ENCODE results near the gene SPRR5.

DNA sequence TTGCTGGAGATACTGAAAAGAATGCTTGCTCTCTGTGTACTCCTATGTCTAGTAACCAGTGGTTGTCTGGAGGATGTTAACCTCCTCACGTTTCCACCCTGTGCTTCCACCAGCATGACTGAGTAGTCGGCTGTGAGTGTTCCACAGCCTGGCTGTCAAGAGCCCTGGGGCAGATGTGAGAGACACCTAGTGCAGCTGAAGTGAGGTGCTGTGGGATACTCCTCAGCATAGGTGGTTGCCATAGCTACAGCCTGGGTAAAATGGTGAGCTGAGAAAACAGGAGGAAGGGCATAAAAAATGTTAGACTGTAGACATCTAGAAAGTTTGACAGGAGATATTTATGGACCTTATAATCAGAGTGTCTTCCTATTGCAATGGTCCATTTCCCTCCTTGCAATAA lies 22.8 kb upstream of the SPRR5 start:
- no peak for TF ChIP-seq YY1 (IDR thresholded peaks at IDR 0.05; ENCODE audit: low read depth)
- TF ChIP-seq, protein P1, sequence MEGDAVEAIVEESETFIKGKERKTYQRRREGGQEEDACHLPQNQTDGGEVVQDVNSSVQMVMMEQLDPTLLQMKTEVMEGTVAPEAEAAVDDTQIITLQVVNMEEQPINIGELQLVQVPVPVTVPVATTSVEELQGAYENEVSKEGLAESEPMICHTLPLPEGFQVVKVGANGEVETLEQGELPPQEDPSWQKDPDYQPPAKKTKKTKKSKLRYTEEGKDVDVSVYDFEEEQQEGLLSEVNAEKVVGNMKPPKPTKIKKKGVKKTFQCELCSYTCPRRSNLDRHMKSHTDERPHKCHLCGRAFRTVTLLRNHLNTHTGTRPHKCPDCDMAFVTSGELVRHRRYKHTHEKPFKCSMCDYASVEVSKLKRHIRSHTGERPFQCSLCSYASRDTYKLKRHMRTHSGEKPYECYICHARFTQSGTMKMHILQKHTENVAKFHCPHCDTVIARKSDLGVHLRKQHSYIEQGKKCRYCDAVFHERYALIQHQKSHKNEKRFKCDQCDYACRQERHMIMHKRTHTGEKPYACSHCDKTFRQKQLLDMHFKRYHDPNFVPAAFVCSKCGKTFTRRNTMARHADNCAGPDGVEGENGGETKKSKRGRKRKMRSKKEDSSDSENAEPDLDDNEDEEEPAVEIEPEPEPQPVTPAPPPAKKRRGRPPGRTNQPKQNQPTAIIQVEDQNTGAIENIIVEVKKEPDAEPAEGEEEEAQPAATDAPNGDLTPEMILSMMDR (IDR thresholded peaks at IDR 0.05), result no peak
- no peak for TF ChIP-seq TCF12 (IDR thresholded peaks at IDR 0.05)
- TF ChIP-seq RXRA (IDR thresholded peaks at IDR 0.05; ENCODE audit: borderline replicate concordance, low read depth), result no peak
- TF ChIP-seq, protein P2, sequence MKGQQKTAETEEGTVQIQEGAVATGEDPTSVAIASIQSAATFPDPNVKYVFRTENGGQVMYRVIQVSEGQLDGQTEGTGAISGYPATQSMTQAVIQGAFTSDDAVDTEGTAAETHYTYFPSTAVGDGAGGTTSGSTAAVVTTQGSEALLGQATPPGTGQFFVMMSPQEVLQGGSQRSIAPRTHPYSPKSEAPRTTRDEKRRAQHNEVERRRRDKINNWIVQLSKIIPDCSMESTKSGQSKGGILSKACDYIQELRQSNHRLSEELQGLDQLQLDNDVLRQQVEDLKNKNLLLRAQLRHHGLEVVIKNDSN (IDR thresholded peaks at IDR 0.05; ENCODE audit: borderline replicate concordance, low read depth), result no peak
- TF ChIP-seq MEF2A (IDR thresholded peaks at IDR 0.05; ENCODE audit: borderline replicate concordance, low read depth), result no peak
- TF ChIP-seq EP300 (IDR thresholded peaks at IDR 0.05; ENCODE audit: borderline replicate concordance in 1 of 2, low read depth in 1 of 2, low read length in 1 of 2), result no peak
- no peak for TF ChIP-seq SMC3 (IDR thresholded peaks at IDR 0.05; ENCODE audit: low read depth, low read length)
- TF ChIP-seq EZH2phosphoT487 (IDR thresholded peaks at IDR 0.05; ENCODE audit: borderline replicate concordance, low read depth), result no peak
- TF ChIP-seq POLR2AphosphoS5 (IDR thresholded peaks at IDR 0.05; ENCODE audit: low read depth, low read length), result no peak
- TF ChIP-seq FOXM1 (IDR thresholded peaks at IDR 0.05; ENCODE audit: low read depth), result no peak
